Ascending aorta (tissue), 2 donors: Measurements from ENCODE around the gene MLN. TPM values are rescaled to one million over a fixed set of nuclear protein-coding genes. Genes with fewer than 3 reads are reported as not detected.

Source experiments
- DNase-seq, 2 donors: peaks; one replicate each; pipeline ENCODE4 v3.0.0-alpha.2; 2019; ENCODE audit warnings: low spot score in 2 of 2
- H3K27ac ChIP-seq, 2 donors: fragments of 200-600 bp; sonication (generic); one replicate each; pipeline ENCODE4 v1.5.1; 2016 to 2017; ENCODE audit warnings: mild to moderate bottlenecking in 1 of 2
- H3K27me3 ChIP-seq: fragments of 200-600 bp; sonication (generic); one replicate; pipeline ENCODE4 v1.5.1; 2017
- H3K36me3 ChIP-seq, 2 donors: fragments of 200-600 bp; sonication (generic); one replicate each; pipeline ENCODE4 v1.5.1; 2016
- H3K4me1 ChIP-seq, 2 donors: fragments of 200-600 bp; sonication (generic); one replicate each; pipeline ENCODE4 v1.5.1; 2016 to 2017; ENCODE audit warnings: mild to moderate bottlenecking in 1 of 2
- H3K4me3 ChIP-seq, 2 donors: fragments of 200-600 bp; sonication (generic); one replicate each; pipeline ENCODE4 v1.5.1; 2016 to 2017; ENCODE audit warnings: mild to moderate bottlenecking in 1 of 2
- H3K9me3 ChIP-seq, 2 donors: fragments of 200-600 bp; sonication (generic); one replicate each; pipeline ENCODE4 v1.5.1; 2016
- intact Hi-C: fragments of 100-400 bp; cut with DNase I; formaldehyde crosslinking; loops from one replicate; pipeline ENCODE4 v1.15.1; 2023
- total RNA-seq: library from RNA; depleted of rRNA; stranded (reverse); fragments of >200 nt; gene quantifications from one replicate; pipeline ENCODE4 v1.1.0, GENCODE V29; 2016
- TF ChIP-seq, protein P1 (sequence below), 3 experiments: fragments of 200-600 bp in 2 of 3; fragments of 450-650 bp in 1 of 3; sonication (generic) in 2 of 3; IDR thresholded peaks; one replicate each; pipeline ENCODE4 v1.5.1; 2016 to 2019; ENCODE audit warnings: antibody characterized with exemption in 3 of 3, mild to moderate bottlenecking in 1 of 3, moderate library complexity in 1 of 3

The MLN gene
- total RNA-seq, 1 donor from 2014 or later, result not detected

DNA sequence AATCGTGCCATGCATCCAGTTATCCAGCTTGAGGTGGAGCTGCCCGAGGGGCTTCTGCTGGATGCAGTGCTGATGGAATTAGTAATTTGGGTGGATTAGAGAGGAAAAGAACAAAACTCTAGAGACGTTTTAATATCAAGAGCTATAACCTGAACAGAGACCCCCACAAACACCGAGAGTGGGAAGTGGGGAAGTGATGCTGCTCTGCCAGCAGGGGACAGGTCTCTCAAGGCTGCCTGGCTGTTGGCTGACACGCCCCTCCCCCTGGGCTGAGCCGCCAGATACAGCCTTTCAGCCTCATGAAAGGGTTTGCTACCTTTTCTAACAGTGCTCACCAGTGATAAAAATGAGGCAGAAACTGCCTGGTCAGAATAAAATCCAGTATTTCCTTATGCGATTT is 24.5 kb downstream of the MLN start:
- TF ChIP-seq, protein P1, sequence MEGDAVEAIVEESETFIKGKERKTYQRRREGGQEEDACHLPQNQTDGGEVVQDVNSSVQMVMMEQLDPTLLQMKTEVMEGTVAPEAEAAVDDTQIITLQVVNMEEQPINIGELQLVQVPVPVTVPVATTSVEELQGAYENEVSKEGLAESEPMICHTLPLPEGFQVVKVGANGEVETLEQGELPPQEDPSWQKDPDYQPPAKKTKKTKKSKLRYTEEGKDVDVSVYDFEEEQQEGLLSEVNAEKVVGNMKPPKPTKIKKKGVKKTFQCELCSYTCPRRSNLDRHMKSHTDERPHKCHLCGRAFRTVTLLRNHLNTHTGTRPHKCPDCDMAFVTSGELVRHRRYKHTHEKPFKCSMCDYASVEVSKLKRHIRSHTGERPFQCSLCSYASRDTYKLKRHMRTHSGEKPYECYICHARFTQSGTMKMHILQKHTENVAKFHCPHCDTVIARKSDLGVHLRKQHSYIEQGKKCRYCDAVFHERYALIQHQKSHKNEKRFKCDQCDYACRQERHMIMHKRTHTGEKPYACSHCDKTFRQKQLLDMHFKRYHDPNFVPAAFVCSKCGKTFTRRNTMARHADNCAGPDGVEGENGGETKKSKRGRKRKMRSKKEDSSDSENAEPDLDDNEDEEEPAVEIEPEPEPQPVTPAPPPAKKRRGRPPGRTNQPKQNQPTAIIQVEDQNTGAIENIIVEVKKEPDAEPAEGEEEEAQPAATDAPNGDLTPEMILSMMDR (IDR thresholded peaks at IDR 0.05), result no peak
- H3K9me3 ChIP-seq, result no peaks in the 10 kb centered on the region
- DNase-seq, result no peak
- no peaks in the 10 kb centered on the region for H3K27me3 ChIP-seq
- no peak overlapping the region for H3K4me3 ChIP-seq
- H3K4me1 ChIP-seq, result peaks cover 0 to 7% of the 10 kb centered on the region in 2 donors
- intact Hi-C loops, result no loop called here
- no peak overlapping the region for H3K27ac ChIP-seq
- peaks cover 89 to 99% of the 10 kb centered on the region in 2 donors for H3K36me3 ChIP-seq

GRCh38 chr6:33778444-33779121 is 25.2 kb downstream of the MLN start:
- Histone ChIP-seq H3K27me3 (no peaks in the 10 kb centered on the region), H3K4me3 (no peak overlapping the region), H3K9me3 (no peaks in the 10 kb centered on the region), H3K36me3 (peaks cover 86 to 99% of the 10 kb centered on the region in 2 donors), H3K27ac (no peak overlapping the region), H3K4me1 (peaks cover 0 to 7% of the 10 kb centered on the region in 2 donors)
- intact Hi-C loops, result no loop called here
- no peak for DNase-seq
- TF ChIP-seq, protein P1 (IDR thresholded peaks at IDR 0.05), result no peak

DNA sequence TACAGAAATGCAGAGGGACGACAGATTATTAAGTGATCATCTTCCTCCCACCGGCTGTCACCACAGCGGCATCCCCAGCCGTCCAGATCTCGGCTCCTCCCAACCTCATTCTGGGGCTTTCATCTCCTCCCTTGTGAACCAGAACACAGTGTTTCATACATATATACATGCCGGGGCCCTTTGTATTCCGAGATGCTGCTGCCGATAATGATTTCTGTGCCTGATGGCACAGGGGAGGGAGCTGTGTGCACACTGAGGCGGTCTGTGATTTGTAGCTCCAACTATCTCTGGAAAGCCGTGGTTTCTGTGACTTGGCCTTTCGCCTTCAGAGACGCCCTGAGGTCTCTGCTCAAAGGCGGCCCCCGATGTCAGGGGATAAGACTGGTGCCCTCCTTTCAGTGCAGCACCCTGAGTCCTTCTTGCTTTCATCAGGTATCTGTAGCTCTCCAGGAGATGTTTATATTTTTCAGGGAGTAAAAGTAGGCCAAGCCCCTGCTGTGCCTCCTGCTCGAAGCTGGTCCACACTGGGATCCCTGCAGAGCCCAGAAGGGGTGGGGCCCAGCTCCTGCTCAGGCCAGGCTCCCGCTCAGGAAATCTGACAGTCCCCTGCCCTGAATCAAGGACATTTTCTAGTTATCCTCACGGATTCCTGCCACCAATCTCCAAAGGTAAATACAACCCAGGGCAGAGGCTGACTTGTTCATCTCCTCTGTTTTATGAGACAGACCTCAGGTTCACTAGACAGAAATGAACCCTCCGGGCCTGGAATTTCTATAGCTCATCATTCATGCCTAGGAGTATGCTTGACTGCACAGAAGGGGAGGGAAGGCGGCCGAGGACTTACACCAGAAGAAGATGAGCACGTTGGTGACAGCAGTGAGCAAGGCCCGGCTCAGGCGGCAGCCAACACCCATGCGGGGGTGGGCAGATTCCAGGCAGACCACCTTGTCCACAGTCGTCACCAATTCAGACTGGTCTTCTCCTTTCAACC is 26.1 kb downstream of the MLN start:
- TF ChIP-seq, protein P1 (IDR thresholded peaks at IDR 0.05), result no peak
- H3K4me1 ChIP-seq, result peaks cover 0 to 13% of the 10 kb centered on the region in 2 donors
- H3K4me3 ChIP-seq, result no peak overlapping the region
- no peak overlapping the region for H3K27ac ChIP-seq
- no peak for DNase-seq
- peaks cover 85 to 99% of the 10 kb centered on the region in 2 donors for H3K36me3 ChIP-seq
- intact Hi-C loops, result no loop called here
- H3K27me3 ChIP-seq, result no peaks in the 10 kb centered on the region
- H3K9me3 ChIP-seq, result no peaks in the 10 kb centered on the region

- Histone ChIP-seq H3K36me3 (peaks cover 84 to 95% of the 10 kb centered on the region in 2 donors), H3K9me3 (no peaks in the 10 kb centered on the region), H3K4me1 (peaks cover 5 to 21% of the 10 kb centered on the region in 2 donors), H3K27me3 (no peaks in the 10 kb centered on the region), H3K27ac (no peak overlapping the region), H3K4me3 (no peak overlapping the region)
- intact Hi-C loops, result no loop called here
- TF ChIP-seq, protein P1 (IDR thresholded peaks at IDR 0.05), result no peak
- no peak for DNase-seq
Measured at GRCh38 chr6:33776764-33777163, 27.0 kb downstream of the MLN start.

DNA sequence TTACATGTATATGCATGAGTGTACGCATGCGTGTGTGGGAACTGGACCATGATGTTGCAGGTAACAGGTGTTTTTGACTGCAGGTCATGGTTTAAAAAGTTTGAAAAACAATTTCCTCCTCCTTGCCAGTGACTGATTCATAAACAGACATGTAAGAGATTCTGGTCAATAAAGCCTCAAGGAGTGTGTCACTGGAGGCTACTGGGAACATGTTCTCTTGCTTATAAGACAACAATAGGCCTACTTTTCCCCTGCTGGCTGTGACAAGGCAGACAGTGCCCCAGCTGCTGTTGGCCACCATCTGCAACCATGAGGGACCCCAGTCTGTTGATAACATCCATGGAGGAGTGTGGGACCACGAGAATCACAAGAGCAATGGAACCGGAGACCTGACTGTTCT is 27.6 kb downstream of the MLN start:
- Histone ChIP-seq H3K27ac (no peak overlapping the region), H3K4me3 (no peak overlapping the region), H3K36me3 (peaks cover 84 to 90% of the 10 kb centered on the region in 2 donors), H3K9me3 (no peaks in the 10 kb centered on the region), H3K4me1 (peaks cover 6 to 21% of the 10 kb centered on the region in 2 donors), H3K27me3 (no peaks in the 10 kb centered on the region)
- TF ChIP-seq, protein P1 (IDR thresholded peaks at IDR 0.05), result no peak
- no peak for DNase-seq
- intact Hi-C loops, result no loop called here
